Panc1 (cell line): ENCODE results near the gene MNX1. TPM values are rescaled to one million over a fixed set of nuclear protein-coding genes. Genes with fewer than 3 reads are reported as not detected.

Source experiments
- ATAC-seq: fragments of 200-7000 bp; cut with Tn5 transposase; 2 replicates; pipeline ENCODE4 v1.9.1; 2020; ENCODE audit warnings: mild to moderate bottlenecking, moderate library complexity
- BruUV-seq: library from RNA; stranded (reverse); fragments of 400-500 nt; replicated peaks from 2 replicates; lab custom pipeline; 2021; lab: Mats Ljungman, UMichigan
- CTCF ChIA-PET: fragments of 300-600 bp; sonication (Branson Sonifier 250); formaldehyde crosslinking; loops from one replicate; lab custom pipeline; 2022; ENCODE audit warnings: antibody characterized with exemption; lab: Charles Lee
- POLR2A ChIA-PET: fragments of 300-600 bp; sonication (Branson Sonifier 250); formaldehyde crosslinking; loops from one replicate; lab custom pipeline; 2022; ENCODE audit warnings: antibody characterized with exemption; lab: Charles Lee
- DNase-seq: peaks from one replicate; pipeline ENCODE4 v3.0.0-alpha.2; 2010; ENCODE audit warnings: low read depth, low spot score
- H3K27ac ChIP-seq: 2 replicates; pipeline ENCODE4 v1.5.1; 2011; ENCODE audit warnings: mild to moderate bottlenecking, low read length, inconsistent platforms
- H3K27me3 ChIP-seq: fragments of 200-500 bp; sonication (Bioruptor generic); 2 replicates; pipeline ENCODE4 v1.6.0; 2014; ENCODE audit warnings: low read length, inconsistent platforms; ENCODE audit not compliant: control insufficient read depth, insufficient read depth
- H3K36me3 ChIP-seq: fragments of 200-500 bp; sonication (Bioruptor generic); 2 replicates; pipeline ENCODE4 v1.5.1; 2014; ENCODE audit warnings: inconsistent platforms, mild to moderate bottlenecking, low read length, moderate library complexity; ENCODE audit not compliant: control insufficient read depth, insufficient read depth
- H3K4me1 ChIP-seq: 2 replicates; pipeline ENCODE4 v1.5.1; 2011; ENCODE audit warnings: inconsistent platforms, mild to moderate bottlenecking, low read length, moderate library complexity; ENCODE audit not compliant: control insufficient read depth, insufficient read depth
- H3K4me3 ChIP-seq, 2 experiments: 2 replicates each; pipeline ENCODE4 v1.5.1; 2011 to 2012; ENCODE audit warnings: low read depth in 2 of 2, low read length in 2 of 2, mild to moderate bottlenecking in 2 of 2, inconsistent platforms in 1 of 2, moderate library complexity in 1 of 2
- H3K9me3 ChIP-seq: fragments of 200-500 bp; sonication (Bioruptor generic); 2 replicates; pipeline ENCODE4 v1.5.1; 2014; ENCODE audit warnings: low read depth, mild to moderate bottlenecking, inconsistent platforms, low read length, moderate library complexity; ENCODE audit not compliant: control insufficient read depth, insufficient read depth
- CTCF ChIP-seq: fragments of 450-650 bp; IDR thresholded peaks from 2 replicates; pipeline ENCODE4 v1.5.1; 2017; ENCODE audit warnings: mild to moderate bottlenecking
- POLR2AphosphoS5 ChIP-seq: IDR thresholded peaks from 2 replicates; pipeline ENCODE4 v1.6.1; 2012; ENCODE audit warnings: mild to moderate bottlenecking, low read depth, low read length, moderate library complexity
- REST ChIP-seq, 2 experiments: IDR thresholded peaks; 2 replicates each; pipeline ENCODE4 v1.6.1; 2011 to 2012; ENCODE audit warnings: low read depth in 2 of 2, control low read depth in 1 of 2, low read length in 1 of 2, mild to moderate bottlenecking in 1 of 2, moderate library complexity in 1 of 2; ENCODE audit not compliant: insufficient read depth in 1 of 2
- SIN3A ChIP-seq: IDR thresholded peaks from 2 replicates; pipeline ENCODE4 v1.6.1; 2012; ENCODE audit warnings: low read depth, mild to moderate bottlenecking, low read length, moderate library complexity, borderline replicate concordance; ENCODE audit not compliant: insufficient read depth
- TCF7L2 ChIP-seq: IDR thresholded peaks from 2 replicates; pipeline ENCODE4 v1.6.1; 2011; ENCODE audit warnings: mild to moderate bottlenecking, low read depth, low read length, inconsistent platforms
- in situ Hi-C: cut with HindIII; loops from 2 replicates; pipeline ENCODE4 v1.10.0; 2016; ENCODE audit warnings: low sequenced_read_pairs, low pct_unique_long_range_greater_than_20kb
- intact Hi-C: fragments of 100-400 bp; cut with micrococcal nuclease; formaldehyde crosslinking; loops from one replicate; pipeline ENCODE4 v1.10.0; 2022; ENCODE audit not compliant: unreplicated experiment
- total RNA-seq: library from RNA; stranded (reverse); gene quantifications from one replicate; pipeline ENCODE4 v1.2.1, GENCODE V29; 2021; ENCODE audit not compliant: unreplicated experiment

Gene MNX1
- total RNA-seq, 1 experiment from 2014 or later, result 3.6 TPM

GRCh38 chr7:157037635-157038034, 27.2 kb upstream of the MNX1 start:
- H3K4me1 ChIP-seq, result peaks cover 3% of the 10 kb centered on the region
- in situ Hi-C loops, result no loop called here
- ChIA-PET POLR2A (interaction anchor here (0.6 kb wide), 1 partner anchor 145 kb away, joined by 13 read pairs; no protein-coding TSS in a partner anchor), CTCF (no interaction called here)
- H3K4me3 ChIP-seq, result no peak overlapping the region
- H3K27me3 ChIP-seq, result no peaks in the 10 kb centered on the region
- intact Hi-C loops, result no loop called here
- H3K27ac ChIP-seq, result no peak overlapping the region
- no peaks in the 10 kb centered on the region for H3K36me3 ChIP-seq
- BruUV-seq, result no TSS peak
- no peak for ATAC-seq
- H3K9me3 ChIP-seq, result no peaks in the 10 kb centered on the region
- TF ChIP-seq TCF7L2 (no peak), SIN3A (no peak), REST (IDR thresholded peaks at IDR 0.05; ENCODE audit: insufficient read depth in 1 of 2, low read depth in 2 of 2, low read length in 1 of 2) (no peak), CTCF (no peak), POLR2AphosphoS5 (no peak)
- no peak for DNase-seq

- POLR2A ChIA-PET, result interaction anchor here (0.6 kb wide), 1 partner anchor 17 kb away, joined by 4 read pairs; no protein-coding TSS in a partner anchor
- CTCF ChIA-PET, result no interaction called here
- in situ Hi-C loops, result no loop called here
Measured at GRCh38 chr7:157037028-157037427, 26.6 kb upstream of the MNX1 start.

More at GRCh38 chr7:157037028-157037427, 26.6 kb upstream of the MNX1 start:
- no peak overlapping the region for H3K27ac ChIP-seq
- intact Hi-C loops, result no loop called here
- no peak overlapping the region for H3K4me3 ChIP-seq
- no peaks in the 10 kb centered on the region for H3K27me3 ChIP-seq
- no TSS peak for BruUV-seq
- H3K36me3 ChIP-seq, result no peaks in the 10 kb centered on the region
- H3K4me1 ChIP-seq, result peaks cover 3% of the 10 kb centered on the region
- DNase-seq (no peak), ATAC-seq (no peak)
- no peaks in the 10 kb centered on the region for H3K9me3 ChIP-seq
- TF ChIP-seq TCF7L2, result no peak
- no peak for TF ChIP-seq POLR2AphosphoS5
- TF ChIP-seq SIN3A, result no peak
- no peak for TF ChIP-seq REST (IDR thresholded peaks at IDR 0.05; ENCODE audit: insufficient read depth in 1 of 2, low read depth in 2 of 2, low read length in 1 of 2)
- TF ChIP-seq CTCF, result no peak
